H1 (cell line): ENCODE results near the gene ACVR1. TPM values are rescaled to one million over a fixed set of nuclear protein-coding genes. Genes with fewer than 3 reads are reported as not detected.

Experiments used
- CTCF ChIA-PET: fragments of 300-600 bp; sonication (Branson Sonifier 250); formaldehyde crosslinking; loops from one replicate; lab custom pipeline; 2021; ENCODE audit not compliant: partially characterized antibody; lab: Charles Lee
- POLR2A ChIA-PET: fragments of 300-600 bp; sonication (Branson Sonifier 250); formaldehyde crosslinking; loops from one replicate; lab custom pipeline; 2021; ENCODE audit warnings: inconsistent platforms; ENCODE audit not compliant: partially characterized antibody; lab: Charles Lee
- DNase-seq, 2 experiments: peaks; one replicate each; pipeline versions ENCODE4 v3.0.0 to v3.0.0-alpha.2; 2010 to 2022; ENCODE audit warnings: low spot score in 2 of 2, low read depth in 1 of 2, mixed read lengths in 1 of 2
- FAIRE-seq: peaks from 2 replicates; lab custom pipeline; 2011; peaks lifted over from hg19 to GRCh38; lab: Jason Lieb, UNC
- H2AFZ ChIP-seq: 2 replicates; pipeline ENCODE4 v1.8.1; 2012; ENCODE audit warnings: low read length, inconsistent platforms
- H2AK5ac ChIP-seq: 2 replicates; pipeline ENCODE4 v1.6.1; 2013; ENCODE audit warnings: low read depth, low read length
- H2BK120ac ChIP-seq: replicated peaks from 2 replicates; pipeline ENCODE3; 2013; ENCODE audit warnings: low read depth, low read length, inconsistent platforms
- H2BK12ac ChIP-seq: 2 replicates; pipeline ENCODE4 v1.6.1; 2013; ENCODE audit warnings: low read depth, low read length
- H2BK15ac ChIP-seq: 2 replicates; pipeline ENCODE4 v1.6.1; 2013; ENCODE audit warnings: low read length
- H2BK20ac ChIP-seq: 2 replicates; pipeline ENCODE4 v1.6.1; 2013; ENCODE audit warnings: low read length
- H2BK5ac ChIP-seq: 2 replicates; pipeline ENCODE4 v1.6.1; 2013; ENCODE audit warnings: low read depth, low read length
- H3K14ac ChIP-seq: 2 replicates; pipeline ENCODE4 v1.6.1; 2013; ENCODE audit warnings: inconsistent platforms; ENCODE audit not compliant: insufficient read length
- H3K18ac ChIP-seq: 2 replicates; pipeline ENCODE4 v1.6.1; 2013; ENCODE audit warnings: low read length; ENCODE audit errors: extremely low read depth
- H3K23ac ChIP-seq: 2 replicates; pipeline ENCODE4 v1.6.1; 2013; ENCODE audit warnings: inconsistent platforms; ENCODE audit not compliant: insufficient read length
- H3K23me2 ChIP-seq: 2 replicates; pipeline ENCODE4 v1.6.1; 2013; ENCODE audit warnings: low read depth, low read length
- H3K27ac ChIP-seq: 2 replicates; pipeline ENCODE4 v1.6.1; 2011; ENCODE audit warnings: low read depth, low read length, inconsistent platforms
- H3K27me3 ChIP-seq, 4 experiments: replicated peaks in 1 of 4; 1 replicate in 1 of 4; 2 replicates in 3 of 4; pipeline versions ENCODE4 v1.6.1 to v1.8.1; 2011 to 2013; ENCODE audit warnings: low read length in 3 of 4, mild to moderate bottlenecking in 3 of 4, inconsistent platforms in 2 of 4, mixed read lengths in 2 of 4, moderate library complexity in 1 of 4; ENCODE audit not compliant: control insufficient read depth in 3 of 4, insufficient read depth in 3 of 4; ENCODE audit errors: extremely low read depth in 1 of 4
- H3K36me3 ChIP-seq, 4 experiments: 2 replicates each; pipeline versions ENCODE4 v1.6.1 to v1.8.1; 2011 to 2013; ENCODE audit warnings: mild to moderate bottlenecking in 4 of 4, low read length in 3 of 4, moderate library complexity in 2 of 4, control low read depth in 1 of 4, inconsistent platforms in 1 of 4; ENCODE audit not compliant: insufficient read depth in 4 of 4, control insufficient read depth in 2 of 4
- H3K4ac ChIP-seq: replicated peaks from 2 replicates; pipeline ENCODE3; 2013; ENCODE audit warnings: low read length, low read depth, mixed read lengths, inconsistent platforms; ENCODE audit not compliant: insufficient read length
- H3K4me1 ChIP-seq, 4 experiments: replicated peaks in 1 of 4; 1 replicate in 1 of 4; 2 replicates in 3 of 4; pipeline versions ENCODE4 v1.6.1 to v1.8.1; 2011 to 2013; ENCODE audit warnings: low read length in 3 of 4, inconsistent platforms in 2 of 4, mixed read lengths in 1 of 4; ENCODE audit not compliant: insufficient read depth in 4 of 4, control insufficient read depth in 3 of 4
- H3K4me2 ChIP-seq, 2 experiments: 2 replicates each; pipeline versions ENCODE4 v1.6.1 to v1.8.1; 2011 to 2013; ENCODE audit warnings: low read depth in 2 of 2, low read length in 2 of 2, control low read depth in 1 of 2, inconsistent platforms in 1 of 2, mild to moderate bottlenecking in 1 of 2; ENCODE audit not compliant: insufficient read depth in 1 of 2
- H3K4me3 ChIP-seq, 4 experiments: fragments of 200-600, 300-600 bp in 1 of 4; sonication (generic), shearing (Covaris generic), sonication (Bioruptor Twin) in 1 of 4; 2 replicates each; pipeline versions ENCODE4 v1.5.1 to v1.8.1; 2011 to 2016; ENCODE audit warnings: low read length in 4 of 4, low read depth in 3 of 4, control low read depth in 2 of 4, inconsistent platforms in 2 of 4, mild to moderate bottlenecking in 2 of 4, mixed read lengths in 1 of 4, moderate library complexity in 1 of 4; ENCODE audit not compliant: insufficient read depth in 2 of 4; ENCODE audit errors: extremely low read depth in 1 of 4
- H3K56ac ChIP-seq: replicated peaks from 2 replicates; pipeline ENCODE3; 2013; ENCODE audit warnings: low read depth, mild to moderate bottlenecking, mixed read lengths, low read length, inconsistent platforms; ENCODE audit not compliant: insufficient read length
- H3K79me1 ChIP-seq: 2 replicates; pipeline ENCODE4 v1.6.1; 2013; ENCODE audit warnings: low read depth, low read length, control low read depth
- H3K79me2 ChIP-seq, 2 experiments: 2 replicates each; pipeline versions ENCODE4 v1.6.1 to v1.8.1; 2012 to 2013; ENCODE audit warnings: low read length in 2 of 2, mild to moderate bottlenecking in 2 of 2, inconsistent platforms in 1 of 2; ENCODE audit not compliant: insufficient read depth in 2 of 2, control insufficient read depth in 1 of 2
- H3K9ac ChIP-seq, 4 experiments: replicated peaks in 1 of 4; 1 replicate in 1 of 4; 2 replicates in 3 of 4; pipeline versions ENCODE4 v1.6.1 to v1.8.1; 2011 to 2013; ENCODE audit warnings: low read depth in 3 of 4, low read length in 3 of 4, control low read depth in 2 of 4, mild to moderate bottlenecking in 2 of 4, moderate library complexity in 2 of 4, inconsistent platforms in 1 of 4; ENCODE audit errors: extremely low read depth in 1 of 4
- H3K9me3 ChIP-seq, 2 experiments: 2 replicates each; pipeline versions ENCODE4 v1.6.1 to v1.8.1; 2012 to 2013; ENCODE audit warnings: mild to moderate bottlenecking in 2 of 2, moderate library complexity in 2 of 2, control low read depth in 1 of 2, inconsistent platforms in 1 of 2, low read depth in 1 of 2, low read length in 1 of 2, mixed read lengths in 1 of 2; ENCODE audit not compliant: insufficient read depth in 2 of 2
- H4K20me1 ChIP-seq, 2 experiments: replicated peaks in 1 of 2; 2 replicates each; pipeline versions ENCODE3 to v1.8.1; 2011 to 2013; ENCODE audit warnings: inconsistent platforms in 2 of 2, low read length in 2 of 2, mild to moderate bottlenecking in 1 of 2; ENCODE audit not compliant: insufficient read depth in 2 of 2, control insufficient read depth in 1 of 2
- H4K5ac ChIP-seq: 2 replicates; pipeline ENCODE4 v1.6.1; 2013; ENCODE audit warnings: low read length, low read depth, mixed read lengths, inconsistent platforms; ENCODE audit not compliant: insufficient read length
- H4K8ac ChIP-seq: 2 replicates; pipeline ENCODE4 v1.8.0; 2013; ENCODE audit warnings: mild to moderate bottlenecking, moderate library complexity, low read length, inconsistent platforms; ENCODE audit not compliant: insufficient read depth; ENCODE audit errors: extremely low read depth
- H4K91ac ChIP-seq: replicated peaks from 2 replicates; pipeline ENCODE3; 2013; ENCODE audit warnings: low read length, mixed read lengths, inconsistent platforms; ENCODE audit not compliant: insufficient read length
- CBX5 ChIP-seq: fragments of 300-800, 300-1000 bp; sonication (generic); IDR thresholded peaks from 2 replicates; pipeline ENCODE4 v1.7.1; 2016; ENCODE audit warnings: antibody characterized with exemption, low read length, low read depth
- EZH2 ChIP-seq: fragments of 200-600 bp; sonication (generic); IDR thresholded peaks from 2 replicates; pipeline ENCODE4 v1.7.1; 2012; ENCODE audit warnings: low read depth, mild to moderate bottlenecking, moderate library complexity, low read length, inconsistent platforms; ENCODE audit not compliant: severe bottlenecking
- FOSL1 ChIP-seq: IDR thresholded peaks from 2 replicates; pipeline ENCODE4 v1.6.1; 2011; ENCODE audit warnings: mild to moderate bottlenecking, low read depth, low read length, moderate library complexity; ENCODE audit not compliant: insufficient read depth
- JUND ChIP-seq: IDR thresholded peaks from 2 replicates; pipeline ENCODE4 v1.6.1; 2011; ENCODE audit warnings: mild to moderate bottlenecking, improper control_type of control experiment, low read length
- KDM4A ChIP-seq: IDR thresholded peaks from one replicate; pipeline ENCODE4 v1.7.1; 2012; ENCODE audit warnings: low read depth, mild to moderate bottlenecking, moderate library complexity, low read length, inconsistent platforms; ENCODE audit not compliant: severe bottlenecking
- MAFK ChIP-seq: IDR thresholded peaks from 2 replicates; pipeline ENCODE4 v1.6.1; 2012; ENCODE audit warnings: low read depth, mild to moderate bottlenecking, improper control_type of control experiment, low read length
- POLR2AphosphoS5 ChIP-seq: IDR thresholded peaks from 2 replicates; pipeline ENCODE4 v1.6.1; 2011; ENCODE audit warnings: low read depth, low read length
- RNF2 ChIP-seq: fragments of 200-900, 300-1000 bp; sonication (generic); IDR thresholded peaks from 2 replicates; pipeline ENCODE4 v1.7.1; 2016; ENCODE audit warnings: borderline replicate concordance, low read depth, mild to moderate bottlenecking, antibody characterized with exemption, low read length; ENCODE audit not compliant: poor library complexity, severe bottlenecking; ENCODE audit errors: missing control alignments
- RXRA ChIP-seq: IDR thresholded peaks from 2 replicates; pipeline ENCODE4 v1.6.1; 2011; ENCODE audit warnings: low read depth, mild to moderate bottlenecking, low read length, moderate library complexity; ENCODE audit not compliant: insufficient read depth
- SAP30 ChIP-seq: fragments of 300-600 bp; sonication (generic); IDR thresholded peaks from 2 replicates; pipeline ENCODE4 v1.7.1; 2012; ENCODE audit warnings: low read length, moderate library complexity, mild to moderate bottlenecking, inconsistent platforms; ENCODE audit not compliant: insufficient read depth, insufficient replicate concordance
- ZNF274 ChIP-seq: IDR thresholded peaks from 2 replicates; pipeline ENCODE4 v1.7.0; 2012; ENCODE audit warnings: low read length, borderline replicate concordance; ENCODE audit errors: extremely low read depth
- WGBS, 2 experiments: shearing (Covaris generic) in 1 of 2; methylation state at CpG; one replicate each; pipeline versions ENCODE4 v1.1.6 to v1.1.7; 2013 to 2015; ENCODE audit warnings: low lambda C conversion rate in 2 of 2, mixed read lengths in 2 of 2, inconsistent platforms in 1 of 2, low coverage in 1 of 2, missing lambda C conversion rate in 1 of 2; ENCODE audit not compliant: insufficient replicate concordance in 2 of 2, insufficient coverage in 1 of 2, insufficient read length in 1 of 2; ENCODE audit errors: extremely low coverage in 1 of 2, missing lambda C conversion rate in 1 of 2; 5-methylcytosine and 5-hydroxymethylcytosine counted together
- polyA plus RNA-seq, 7 experiments: library from polyadenylated mRNA; depleted of rRNA in 3 of 7; stranded (reverse) in 5 of 7; unstranded in 2 of 7; fragments of >200 nt in 5 of 7; fragments of 200-250 nt in 2 of 7; gene quantifications; 1 replicate in 5 of 7; 2 replicates in 1 of 7; 4 replicates in 1 of 7; pipeline versions ENCODE4 v1.2.1 to v1.2.3, GENCODE V29; 2011 to 2013; ENCODE audit warnings: missing spikeins in 2 of 7, mixed read lengths in 2 of 7
- total RNA-seq: library from RNA; stranded (reverse); fragmentation: NEBNext Ultra II Directional; extraction: Animal tissue kit (Norgen Biotek cat#: 25700); gene quantifications from 2 replicates; pipeline ENCODE4 v1.2.1, GENCODE V29; 2021
- TF ChIP-seq, protein P1 (sequence below): IDR thresholded peaks from 2 replicates; pipeline ENCODE4 v1.6.1; 2011; ENCODE audit warnings: low read length, improper control_type of control experiment

ACVR1 gene
- total and polyA plus RNA-seq, 2 of the 8 experiments (the other 6 are each of a cell fraction or from before 2014, with no cell fraction given), result 8.5 to 17.7 TPM

DNA sequence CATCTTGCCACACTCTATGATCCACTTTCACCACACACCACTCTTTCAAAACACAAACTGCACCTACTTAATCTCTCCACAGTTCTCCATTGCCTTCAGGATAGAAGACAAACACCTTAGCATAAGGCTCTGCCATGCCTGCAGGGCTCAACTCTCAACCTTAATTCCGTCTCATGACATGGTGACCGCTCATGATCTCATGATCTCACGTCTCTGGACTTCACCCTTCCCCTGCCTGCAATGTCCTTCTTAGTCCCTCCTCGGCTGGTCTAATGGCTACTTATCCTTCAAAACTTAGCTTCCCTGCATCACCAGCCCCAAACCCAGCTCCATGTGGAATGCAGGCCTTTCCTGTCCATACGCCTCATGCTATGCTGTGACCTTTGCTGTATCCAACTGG, 85.3 kb downstream of the ACVR1 start:
- Histone ChIP-seq H2AK5ac (no peak overlapping the region; the same call in 1 of the 2 replicates), H4K91ac (no peak overlapping the region), H3K56ac (no peak overlapping the region), H3K36me3 (no peaks in the 10 kb centered on the region), H3K79me2 (no peaks in the 10 kb centered on the region), H2AFZ (no peak overlapping the region), H3K18ac (no peak overlapping the region), H2BK20ac (no peak overlapping the region), H3K4ac (no peak overlapping the region), H2BK5ac (no peak overlapping the region), H3K9me3 (no peaks in the 10 kb centered on the region), H3K14ac (no peak overlapping the region), H3K4me1 (peaks cover 0 to 9% (median under 1%) of the 10 kb centered on the region in 4 experiments; a peak in 1 of 7 replicates), H4K8ac (no peak overlapping the region), H3K4me2 (no peak overlapping the region), H4K20me1 (peaks cover 0 to 2% of the 10 kb centered on the region in 2 experiments), H2BK120ac (no peak overlapping the region), H4K5ac (no peak overlapping the region), H2BK12ac (no peak overlapping the region), H3K9ac (no peak overlapping the region), H3K4me3 (no peak overlapping the region), H3K23ac (no peak overlapping the region), H3K23me2 (no peaks in the 10 kb centered on the region; the same call in none of the 2 replicates), H3K79me1 (no peaks in the 10 kb centered on the region), H2BK15ac (no peak overlapping the region), H3K27me3 (no peaks in the 10 kb centered on the region), H3K27ac (no peak overlapping the region)
- CTCF ChIA-PET, result interaction anchor here (0.9 to 2.2 kb wide), 2 partner anchors 11 to 234 kb away, joined by 3 to 6 read pairs; no protein-coding TSS in a partner anchor
- FAIRE-seq (no peak), DNase-seq (no peak)
- WGBS, 2 experiments, result 82% methylated on average over 5 of the region's 5 CpGs; no CpG with 5 or more reads in 1 of the 2 experiments
- POLR2A ChIA-PET, result interaction anchor here (1.2 kb wide), 1 partner anchor 9 kb away, joined by 3 read pairs; no protein-coding TSS in a partner anchor
- TF ChIP-seq KDM4A (no peak), ZNF274 (no peak), POLR2AphosphoS5 (no peak), FOSL1 (no peak), RNF2 (no peak), MAFK (no peak), SAP30 (no peak), CBX5 (no peak), RXRA (no peak), EZH2 (no peak), JUND (no peak)
- TF ChIP-seq, protein P1, sequence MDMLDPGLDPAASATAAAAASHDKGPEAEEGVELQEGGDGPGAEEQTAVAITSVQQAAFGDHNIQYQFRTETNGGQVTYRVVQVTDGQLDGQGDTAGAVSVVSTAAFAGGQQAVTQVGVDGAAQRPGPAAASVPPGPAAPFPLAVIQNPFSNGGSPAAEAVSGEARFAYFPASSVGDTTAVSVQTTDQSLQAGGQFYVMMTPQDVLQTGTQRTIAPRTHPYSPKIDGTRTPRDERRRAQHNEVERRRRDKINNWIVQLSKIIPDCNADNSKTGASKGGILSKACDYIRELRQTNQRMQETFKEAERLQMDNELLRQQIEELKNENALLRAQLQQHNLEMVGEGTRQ, result no peak
